Measurements from ENCODE around the gene CDC37. TPM values are rescaled to one million over a fixed set of nuclear protein-coding genes. Genes with fewer than 3 reads are reported as not detected.
"Not testable (repeated sequence)": the region's sequence is repeated elsewhere in the genome, so short reads cannot be mapped to it uniquely, and the experiment has no call there.

Gene CDC37
- total RNA-seq, 1 donor from 2014 or later, result 148 TPM

DNA sequence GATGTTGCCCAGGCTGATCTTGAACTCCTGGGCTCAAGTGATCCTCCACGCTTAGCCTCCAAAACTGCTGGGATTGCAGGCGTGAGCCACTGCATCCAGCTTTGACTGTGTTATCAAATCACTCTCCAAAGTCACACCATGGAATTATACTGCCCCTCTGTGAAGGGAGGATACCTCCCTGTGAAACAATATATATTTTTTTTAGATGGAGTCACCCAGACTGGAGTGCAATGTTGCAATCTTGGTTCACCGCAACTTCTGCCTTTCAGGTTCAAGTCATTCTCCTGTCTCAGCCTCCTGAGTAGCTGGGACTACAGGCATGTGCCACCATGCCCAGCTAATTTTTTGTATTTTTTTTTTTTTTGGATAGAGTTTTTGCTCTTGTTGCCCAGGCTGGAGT is 30.7 kb downstream of the CDC37 start:
- no peak overlapping the region for H3K4me3 Mint-ChIP-seq (ENCODE audit: unreplicated experiment)
- no peaks in the 10 kb centered on the region for H3K27me3 Mint-ChIP-seq (ENCODE audit: unreplicated experiment)
- H3K27ac Mint-ChIP-seq (ENCODE audit: unreplicated experiment), result no peak overlapping the region
- H3K9me3 Mint-ChIP-seq (ENCODE audit: unreplicated experiment), result no peaks in the 10 kb centered on the region
- peaks cover 29% of the 10 kb centered on the region for H3K36me3 Mint-ChIP-seq (ENCODE audit: unreplicated experiment)
- no peak for TF ChIP-seq CTCF (IDR thresholded peaks at IDR 0.05)
- no peak for DNase-seq (ENCODE audit: extremely low spot score, unreplicated experiment)
- H3K4me1 Mint-ChIP-seq (ENCODE audit: unreplicated experiment), result no peaks in the 10 kb centered on the region

DNA sequence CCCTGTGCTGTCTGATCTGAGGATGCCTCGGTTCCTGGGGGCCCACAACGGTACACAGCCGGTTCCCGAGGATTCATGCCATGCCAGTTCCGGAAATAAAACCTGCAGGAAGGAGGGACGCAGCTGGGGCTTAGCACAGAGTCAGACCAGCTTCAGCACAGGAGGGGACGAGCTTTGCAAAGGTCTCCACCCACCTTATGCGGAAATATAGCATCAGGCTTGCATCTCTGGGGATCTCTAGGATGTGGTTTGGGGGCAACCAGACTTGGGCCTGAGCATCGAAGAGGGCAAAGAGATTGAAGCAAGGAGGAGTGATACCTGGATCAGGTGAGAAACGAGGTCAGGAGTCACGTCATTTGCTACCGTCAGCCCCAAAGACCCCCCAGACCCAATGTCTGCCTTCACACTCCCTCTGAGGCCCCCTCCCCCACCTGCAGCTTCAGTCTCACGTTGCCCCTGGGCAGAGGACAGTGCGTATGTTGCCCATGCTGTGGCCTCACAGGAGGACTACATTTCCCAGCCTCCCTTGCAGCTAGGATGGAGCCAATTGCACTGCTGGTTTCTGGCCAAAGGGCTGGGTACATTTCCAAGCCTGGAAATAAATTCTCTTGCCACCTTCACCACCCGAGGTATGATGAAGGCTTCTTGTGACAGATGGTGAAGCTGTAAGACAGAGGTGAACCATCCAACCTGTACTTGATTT is 35.1 kb downstream of the CDC37 start:
- Mint-ChIP-seq H3K9me3 (ENCODE audit: unreplicated experiment) (no peaks in the 10 kb centered on the region), H3K27me3 (ENCODE audit: unreplicated experiment) (no peaks in the 10 kb centered on the region), H3K4me1 (ENCODE audit: unreplicated experiment) (no peaks in the 10 kb centered on the region), H3K36me3 (ENCODE audit: unreplicated experiment) (peaks cover 31% of the 10 kb centered on the region), H3K4me3 (ENCODE audit: unreplicated experiment) (no peak overlapping the region), H3K27ac (ENCODE audit: unreplicated experiment) (no peak overlapping the region)
- no peak for DNase-seq (ENCODE audit: extremely low spot score, unreplicated experiment)
- no peak for TF ChIP-seq CTCF (IDR thresholded peaks at IDR 0.05)

DNA sequence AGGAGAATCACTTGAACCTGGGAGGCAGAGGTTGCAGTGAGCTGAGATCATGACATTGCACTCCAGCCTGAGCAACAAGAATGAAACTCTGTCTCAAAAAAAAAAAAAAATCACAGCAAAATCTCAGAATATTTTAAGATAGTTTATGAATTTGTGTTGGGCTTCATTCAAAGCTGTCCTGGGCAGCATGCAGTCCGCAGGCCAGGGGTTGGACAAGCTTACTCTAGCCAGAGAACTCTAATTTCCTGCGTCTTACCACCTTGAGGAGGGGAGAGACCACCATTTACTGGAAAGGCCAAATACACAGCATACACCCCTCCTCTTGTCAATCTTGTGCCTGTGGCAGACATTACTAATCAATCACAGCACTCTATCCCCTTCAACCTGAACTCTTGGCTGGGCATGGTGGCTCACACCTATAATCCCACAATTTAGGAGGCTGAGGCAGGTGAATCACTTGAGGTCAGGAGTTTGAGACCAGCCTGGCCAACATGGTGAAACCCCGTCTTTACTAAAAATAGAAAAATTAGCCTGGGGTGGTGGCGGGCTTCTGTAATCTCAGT is 36.3 kb downstream of the CDC37 start:
- not testable (repeated sequence) for H3K9me3 Mint-ChIP-seq (ENCODE audit: unreplicated experiment); H3K27ac Mint-ChIP-seq (ENCODE audit: unreplicated experiment); H3K4me1 Mint-ChIP-seq (ENCODE audit: unreplicated experiment); H3K27me3 Mint-ChIP-seq (ENCODE audit: unreplicated experiment); DNase-seq (ENCODE audit: extremely low spot score, unreplicated experiment); H3K4me3 Mint-ChIP-seq (ENCODE audit: unreplicated experiment)
- H3K36me3 Mint-ChIP-seq (ENCODE audit: unreplicated experiment), result peaks cover 33% of the 10 kb centered on the region

GRCh38 chr19:10365518-10365917 is 37.8 kb downstream of the CDC37 start:
- no peaks in the 10 kb centered on the region for H3K9me3 Mint-ChIP-seq (ENCODE audit: unreplicated experiment)
- no peak for DNase-seq (ENCODE audit: extremely low spot score, unreplicated experiment)
- H3K27ac Mint-ChIP-seq (ENCODE audit: unreplicated experiment), result no peak overlapping the region
- no peak for TF ChIP-seq CTCF (IDR thresholded peaks at IDR 0.05)
- H3K27me3 Mint-ChIP-seq (ENCODE audit: unreplicated experiment), result no peaks in the 10 kb centered on the region
- H3K4me1 Mint-ChIP-seq (ENCODE audit: unreplicated experiment), result no peaks in the 10 kb centered on the region
- peaks cover 34% of the 10 kb centered on the region for H3K36me3 Mint-ChIP-seq (ENCODE audit: unreplicated experiment)
- H3K4me3 Mint-ChIP-seq (ENCODE audit: unreplicated experiment), result no peak overlapping the region

DNA sequence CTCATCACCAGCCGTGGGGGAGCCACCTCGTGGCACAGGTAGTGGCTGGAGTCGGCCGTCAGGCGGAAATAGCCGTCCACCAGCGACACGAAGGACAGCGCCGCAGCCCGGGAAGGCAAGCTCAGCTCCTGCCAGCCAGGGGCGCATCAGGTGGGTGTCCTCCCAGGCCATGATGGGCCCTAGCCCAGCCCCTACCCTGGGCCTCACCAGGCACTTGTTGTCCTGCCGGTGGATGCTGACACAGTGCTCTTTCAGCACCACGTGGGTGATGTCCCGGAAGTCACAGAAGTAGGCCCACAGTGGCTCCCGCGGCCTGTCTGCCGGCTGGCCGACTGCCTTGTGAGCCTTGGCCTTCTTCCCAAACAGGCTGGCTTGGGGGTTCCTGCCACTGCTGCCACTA is 38.7 kb downstream of the CDC37 start:
- Mint-ChIP-seq H3K4me1 (ENCODE audit: unreplicated experiment) (no peaks in the 10 kb centered on the region), H3K9me3 (ENCODE audit: unreplicated experiment) (no peaks in the 10 kb centered on the region), H3K36me3 (ENCODE audit: unreplicated experiment) (peaks cover 28% of the 10 kb centered on the region), H3K27me3 (ENCODE audit: unreplicated experiment) (no peaks in the 10 kb centered on the region), H3K27ac (ENCODE audit: unreplicated experiment) (no peak overlapping the region), H3K4me3 (ENCODE audit: unreplicated experiment) (no peak overlapping the region)
- DNase-seq (ENCODE audit: extremely low spot score, unreplicated experiment), result no peak
- TF ChIP-seq CTCF (IDR thresholded peaks at IDR 0.05), result no peak
